Ishikawa (cell line): ENCODE measurements around the gene ELP4.

ENCODE experiments used
- CEBPB ChIP-seq: IDR thresholded peaks from 2 replicates; pipeline ENCODE4 v1.6.1; 2012
- CREB1 ChIP-seq: IDR thresholded peaks from 2 replicates; pipeline ENCODE4 v1.6.1; 2012; ENCODE audit warnings: low read depth
- EGR1 ChIP-seq: IDR thresholded peaks from 2 replicates; pipeline ENCODE4 v1.6.1; 2012
- EP300 ChIP-seq: IDR thresholded peaks from 2 replicates; pipeline ENCODE4 v1.6.1; 2012; ENCODE audit warnings: borderline replicate concordance
- FOXM1 ChIP-seq: IDR thresholded peaks from 2 replicates; pipeline ENCODE4 v1.6.1; 2012; ENCODE audit warnings: low read depth, borderline replicate concordance
- NFIC ChIP-seq: IDR thresholded peaks from 2 replicates; pipeline ENCODE4 v1.6.1; 2012
- RAD21 ChIP-seq: IDR thresholded peaks from 2 replicates; pipeline ENCODE4 v1.6.1; 2012; ENCODE audit warnings: low read depth
- TAF1 ChIP-seq: IDR thresholded peaks from 2 replicates; pipeline ENCODE4 v1.6.1; 2012; ENCODE audit warnings: low read depth, mild to moderate bottlenecking
- TCF12 ChIP-seq: IDR thresholded peaks from 2 replicates; pipeline ENCODE4 v1.6.1; 2012; ENCODE audit warnings: low read depth
- TEAD4 ChIP-seq: IDR thresholded peaks from 2 replicates; pipeline ENCODE4 v1.6.1; 2012
- YY1 ChIP-seq: IDR thresholded peaks from 2 replicates; pipeline ENCODE4 v1.6.1; 2012; ENCODE audit warnings: low read depth
- ZBTB7A ChIP-seq: IDR thresholded peaks from 2 replicates; pipeline ENCODE4 v1.6.1; 2012; ENCODE audit warnings: low read depth
- TF ChIP-seq, protein P1 (sequence below): IDR thresholded peaks from 2 replicates; pipeline ENCODE4 v1.6.1; 2012; ENCODE audit warnings: low read depth, mild to moderate bottlenecking
- TF ChIP-seq, protein P2 (sequence below): IDR thresholded peaks from 2 replicates; pipeline ENCODE4 v1.6.1; 2012
- TF ChIP-seq, protein P3 (sequence below): IDR thresholded peaks from 2 replicates; pipeline ENCODE4 v1.6.1; 2012

Gene ELP4

DNA sequence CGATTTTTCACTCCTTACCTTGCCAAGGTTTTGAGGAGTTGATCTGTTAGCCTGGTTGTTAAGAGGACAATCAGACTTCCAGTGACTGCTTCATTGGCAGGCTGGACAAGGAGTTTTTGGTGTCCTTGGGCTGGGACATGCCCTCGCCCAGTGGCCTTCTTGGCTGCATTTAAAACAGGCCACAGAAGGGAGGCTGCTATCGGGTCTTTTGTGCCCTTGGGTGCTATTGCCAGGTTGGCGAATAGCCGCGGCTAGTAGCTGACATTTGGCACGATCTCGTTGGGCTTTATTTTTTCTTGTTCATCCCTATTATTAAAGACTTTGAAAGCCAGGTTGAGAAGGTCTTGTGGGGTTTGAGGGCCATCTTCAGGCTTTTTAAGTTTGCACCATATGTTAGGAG is 99.4 kb downstream of the ELP4 start:
- TF ChIP-seq YY1: no peak
- TF ChIP-seq TCF12: no peak
- no peak for TF ChIP-seq ZBTB7A
- no peak for TF ChIP-seq EGR1
- TF ChIP-seq RAD21: no peak
- TF ChIP-seq FOXM1: no peak
- TF ChIP-seq CREB1: no peak
- TF ChIP-seq, protein P1, sequence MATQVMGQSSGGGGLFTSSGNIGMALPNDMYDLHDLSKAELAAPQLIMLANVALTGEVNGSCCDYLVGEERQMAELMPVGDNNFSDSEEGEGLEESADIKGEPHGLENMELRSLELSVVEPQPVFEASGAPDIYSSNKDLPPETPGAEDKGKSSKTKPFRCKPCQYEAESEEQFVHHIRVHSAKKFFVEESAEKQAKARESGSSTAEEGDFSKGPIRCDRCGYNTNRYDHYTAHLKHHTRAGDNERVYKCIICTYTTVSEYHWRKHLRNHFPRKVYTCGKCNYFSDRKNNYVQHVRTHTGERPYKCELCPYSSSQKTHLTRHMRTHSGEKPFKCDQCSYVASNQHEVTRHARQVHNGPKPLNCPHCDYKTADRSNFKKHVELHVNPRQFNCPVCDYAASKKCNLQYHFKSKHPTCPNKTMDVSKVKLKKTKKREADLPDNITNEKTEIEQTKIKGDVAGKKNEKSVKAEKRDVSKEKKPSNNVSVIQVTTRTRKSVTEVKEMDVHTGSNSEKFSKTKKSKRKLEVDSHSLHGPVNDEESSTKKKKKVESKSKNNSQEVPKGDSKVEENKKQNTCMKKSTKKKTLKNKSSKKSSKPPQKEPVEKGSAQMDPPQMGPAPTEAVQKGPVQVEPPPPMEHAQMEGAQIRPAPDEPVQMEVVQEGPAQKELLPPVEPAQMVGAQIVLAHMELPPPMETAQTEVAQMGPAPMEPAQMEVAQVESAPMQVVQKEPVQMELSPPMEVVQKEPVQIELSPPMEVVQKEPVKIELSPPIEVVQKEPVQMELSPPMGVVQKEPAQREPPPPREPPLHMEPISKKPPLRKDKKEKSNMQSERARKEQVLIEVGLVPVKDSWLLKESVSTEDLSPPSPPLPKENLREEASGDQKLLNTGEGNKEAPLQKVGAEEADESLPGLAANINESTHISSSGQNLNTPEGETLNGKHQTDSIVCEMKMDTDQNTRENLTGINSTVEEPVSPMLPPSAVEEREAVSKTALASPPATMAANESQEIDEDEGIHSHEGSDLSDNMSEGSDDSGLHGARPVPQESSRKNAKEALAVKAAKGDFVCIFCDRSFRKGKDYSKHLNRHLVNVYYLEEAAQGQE: no peak
- no peak for TF ChIP-seq EP300
- TF ChIP-seq TEAD4: no peak
- no peak for TF ChIP-seq TAF1
- TF ChIP-seq, protein P2, sequence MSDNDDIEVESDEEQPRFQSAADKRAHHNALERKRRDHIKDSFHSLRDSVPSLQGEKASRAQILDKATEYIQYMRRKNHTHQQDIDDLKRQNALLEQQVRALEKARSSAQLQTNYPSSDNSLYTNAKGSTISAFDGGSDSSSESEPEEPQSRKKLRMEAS: no peak
- TF ChIP-seq, protein P3, sequence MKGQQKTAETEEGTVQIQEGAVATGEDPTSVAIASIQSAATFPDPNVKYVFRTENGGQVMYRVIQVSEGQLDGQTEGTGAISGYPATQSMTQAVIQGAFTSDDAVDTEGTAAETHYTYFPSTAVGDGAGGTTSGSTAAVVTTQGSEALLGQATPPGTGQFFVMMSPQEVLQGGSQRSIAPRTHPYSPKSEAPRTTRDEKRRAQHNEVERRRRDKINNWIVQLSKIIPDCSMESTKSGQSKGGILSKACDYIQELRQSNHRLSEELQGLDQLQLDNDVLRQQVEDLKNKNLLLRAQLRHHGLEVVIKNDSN: no peak
- TF ChIP-seq NFIC: no peak
- no peak for TF ChIP-seq CEBPB

DNA sequence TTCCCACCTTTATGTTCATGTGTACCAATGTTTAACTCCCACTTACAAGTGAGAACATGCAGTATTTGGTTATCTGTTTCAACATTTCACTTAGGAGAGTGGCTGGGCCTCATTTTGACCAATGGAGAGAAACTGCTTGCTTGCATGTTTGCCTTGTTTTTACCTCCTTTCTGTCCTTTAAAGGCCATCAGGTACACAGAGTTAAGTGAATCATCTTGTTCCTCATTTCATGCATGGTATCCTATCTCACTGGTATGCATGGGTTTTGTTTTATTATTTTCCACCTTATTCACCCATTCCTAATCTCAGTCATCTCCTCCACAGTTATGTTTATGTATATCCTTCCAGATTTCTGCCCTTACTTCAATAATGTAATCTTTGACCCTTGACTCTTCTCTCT is 101.0 kb downstream of the ELP4 start:
- no peak for TF ChIP-seq EGR1
- no peak for TF ChIP-seq RAD21
- no peak for TF ChIP-seq TCF12

DNA sequence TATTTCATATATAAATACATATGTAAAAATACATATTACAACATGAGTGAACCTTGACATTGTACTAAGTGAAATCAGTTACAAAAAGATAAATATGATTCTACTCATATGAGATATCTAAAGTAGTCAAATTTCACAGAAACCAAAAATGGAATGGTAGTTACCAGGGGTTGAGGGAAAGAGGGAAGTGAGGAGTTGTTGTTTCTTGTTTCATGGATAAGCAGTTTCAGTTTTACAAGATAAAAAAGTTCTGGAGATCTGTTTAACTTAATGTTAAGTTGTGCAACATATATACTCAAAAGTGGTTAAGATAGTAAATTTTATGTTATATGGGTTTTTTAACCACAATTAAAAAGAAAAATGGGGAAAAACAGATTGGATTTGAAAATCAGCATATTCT is 107.7 kb downstream of the ELP4 start:
- TF ChIP-seq TCF12 (no peak), EGR1 (no peak), CREB1 (no peak), NFIC (no peak), CEBPB (no peak), TAF1 (no peak), TEAD4 (no peak), YY1 (no peak), RAD21 (no peak), FOXM1 (no peak), EP300 (no peak), ZBTB7A (no peak)
- TF ChIP-seq, protein P3: no peak
- TF ChIP-seq, protein P2: no peak
- TF ChIP-seq, protein P1: no peak

DNA sequence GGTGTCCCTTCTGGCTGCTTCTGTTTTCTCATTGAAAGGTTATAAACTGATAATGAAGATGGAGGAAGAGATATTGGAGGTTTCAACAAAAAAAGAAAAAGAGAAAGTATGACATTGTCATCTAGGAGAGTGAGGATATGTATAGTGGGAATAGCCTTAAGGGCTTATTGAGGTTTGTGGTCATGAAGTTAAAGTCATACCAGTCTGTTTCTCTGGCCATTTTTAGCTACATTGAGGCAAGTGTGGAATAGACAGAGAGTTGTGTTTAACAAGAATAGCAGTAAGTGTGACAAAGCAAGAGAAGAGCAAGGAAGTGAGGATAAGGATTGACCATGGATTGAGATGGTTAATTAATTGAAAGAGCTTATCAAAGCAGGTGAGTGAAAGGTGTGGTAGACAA is 110.4 kb downstream of the ELP4 start:
- TF ChIP-seq FOXM1 (no peak), EP300 (no peak), TCF12 (no peak), NFIC (no peak), EGR1 (no peak), RAD21 (no peak), YY1 (no peak), CEBPB (no peak)
- TF ChIP-seq, protein P3: no peak
- TF ChIP-seq, protein P1: no peak

DNA sequence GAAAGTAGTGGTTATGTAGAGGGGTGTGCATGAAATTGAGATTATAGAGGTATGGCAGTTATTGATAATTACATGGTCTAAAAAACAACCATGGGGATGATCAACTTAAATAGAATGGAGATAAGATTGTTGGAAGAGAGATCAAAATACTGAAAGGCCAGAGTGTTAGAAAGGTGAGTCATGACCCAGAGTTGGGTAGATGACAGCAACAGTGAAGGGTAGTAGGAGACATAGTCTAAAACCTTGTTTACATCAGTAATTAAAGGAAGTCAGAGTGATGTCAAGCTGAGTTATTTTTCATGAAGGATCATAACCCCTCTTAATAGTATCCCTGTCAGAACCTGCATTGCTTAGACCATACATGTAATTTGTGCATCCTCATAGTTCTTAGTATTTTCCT is 110.9 kb downstream of the ELP4 start:
- TF ChIP-seq TAF1 (no peak), EGR1 (no peak), CEBPB (no peak), FOXM1 (no peak), CREB1 (no peak), NFIC (no peak), YY1 (no peak), ZBTB7A (no peak), EP300 (no peak), TCF12 (no peak), TEAD4 (no peak)
- TF ChIP-seq, protein P2: no peak
- TF ChIP-seq, protein P1: no peak
